GF-D8 (cell line): ENCODE data around the gene GSE1.

Source experiments
- DNase-seq: peaks from one replicate; lab custom pipeline; 2025; lab: John Stamatoyannopoulos, UW

Gene GSE1

DNA sequence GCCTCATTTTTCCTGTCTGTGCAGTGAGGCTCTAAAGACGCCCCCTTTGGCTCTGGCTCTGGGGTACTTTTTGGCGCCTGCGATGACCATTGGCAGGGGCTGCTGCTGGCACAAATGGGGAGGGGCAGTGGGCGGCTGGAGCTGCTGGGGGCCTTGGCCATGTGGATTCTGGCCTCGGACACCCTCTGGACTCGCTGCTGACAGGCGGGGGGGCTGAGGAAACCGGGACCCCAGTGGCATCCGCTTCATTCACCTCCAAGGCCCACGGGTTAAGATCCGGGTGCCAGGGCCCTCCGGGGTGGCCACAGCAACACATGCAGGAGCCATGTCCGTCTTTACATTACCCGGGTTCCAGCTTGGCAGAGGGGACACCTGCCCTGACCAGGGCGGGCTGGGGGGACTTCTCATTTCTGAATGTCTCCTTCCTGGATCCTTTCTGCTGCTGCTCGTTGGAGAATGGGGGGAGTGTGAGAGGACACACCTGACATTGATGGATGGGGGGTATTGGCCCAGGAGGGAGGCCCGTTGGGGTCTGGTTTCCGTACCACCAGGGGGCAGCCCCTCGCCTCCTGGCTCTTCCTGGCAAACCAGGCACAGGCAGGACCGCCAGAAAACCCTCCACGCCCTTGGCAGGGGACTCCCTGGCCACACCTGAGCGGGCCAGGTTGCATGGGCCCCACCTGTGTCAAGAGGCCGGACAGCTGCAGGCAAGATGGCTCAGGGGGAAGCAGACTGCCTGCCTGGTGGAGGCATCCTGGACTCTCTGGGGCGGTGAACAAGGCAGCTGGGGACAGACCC is 21.8 kb downstream of the GSE1 start:
- no peak for DNase-seq

DNA sequence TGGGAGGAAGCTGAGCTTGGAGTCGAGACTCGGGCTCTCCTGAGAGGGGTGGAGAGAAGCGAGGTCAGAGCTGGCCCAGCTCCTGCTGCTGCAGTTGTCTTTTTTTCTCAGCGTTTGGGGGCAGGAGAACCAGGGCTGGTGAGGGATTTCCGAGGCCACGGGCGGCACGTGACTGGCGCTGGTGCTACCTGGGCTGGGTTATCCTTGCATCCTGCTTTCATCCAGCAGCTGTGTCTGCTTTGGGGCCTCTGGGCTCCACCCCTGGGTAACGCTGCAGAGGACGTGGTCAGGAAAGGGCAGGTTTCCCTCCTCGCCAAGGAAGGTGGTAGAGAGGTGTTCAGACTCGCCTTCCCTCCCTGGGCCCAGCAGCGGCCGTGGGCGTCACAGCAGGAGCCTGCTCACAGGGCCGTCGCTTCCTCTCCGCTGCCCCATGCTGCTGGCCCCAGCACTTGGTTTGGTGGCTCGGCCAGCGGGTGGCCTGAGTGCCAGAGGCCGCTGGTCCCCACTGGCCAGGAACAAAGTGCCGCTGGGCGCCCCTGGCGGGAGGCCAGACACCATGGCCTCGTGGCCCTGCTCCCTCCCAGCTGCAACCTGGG is 22.5 kb downstream of the GSE1 start:
- DNase-seq = no peak

DNA sequence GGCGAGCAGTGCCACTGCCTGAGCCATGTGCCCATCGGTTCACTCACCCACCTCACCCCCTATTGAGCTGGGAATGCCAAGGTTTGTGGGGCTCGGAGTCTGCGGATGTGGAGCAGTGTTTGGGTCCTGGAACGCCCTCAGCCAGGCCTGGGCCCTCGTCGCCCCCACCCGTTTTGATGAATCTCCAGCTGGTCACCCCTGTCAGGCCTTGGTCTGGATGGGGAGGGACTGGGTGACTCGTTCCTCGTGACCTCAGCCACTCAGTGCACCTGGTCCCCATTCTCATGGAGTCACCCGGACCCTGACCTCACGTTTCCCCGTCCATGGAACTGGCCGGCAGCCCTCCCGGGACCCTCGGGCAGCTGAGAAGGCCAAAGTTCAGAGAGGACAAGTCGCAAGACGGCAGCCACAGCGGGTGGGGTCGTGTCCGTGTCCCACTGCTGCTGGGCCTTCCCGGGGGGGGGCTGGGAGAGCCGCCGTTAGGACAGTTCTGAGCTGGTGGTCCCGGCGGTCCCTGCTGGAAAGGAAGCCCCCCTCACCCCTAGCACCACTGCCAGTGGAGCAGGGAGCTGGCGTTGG is 23.2 kb downstream of the GSE1 start:
- no peak for DNase-seq

DNA sequence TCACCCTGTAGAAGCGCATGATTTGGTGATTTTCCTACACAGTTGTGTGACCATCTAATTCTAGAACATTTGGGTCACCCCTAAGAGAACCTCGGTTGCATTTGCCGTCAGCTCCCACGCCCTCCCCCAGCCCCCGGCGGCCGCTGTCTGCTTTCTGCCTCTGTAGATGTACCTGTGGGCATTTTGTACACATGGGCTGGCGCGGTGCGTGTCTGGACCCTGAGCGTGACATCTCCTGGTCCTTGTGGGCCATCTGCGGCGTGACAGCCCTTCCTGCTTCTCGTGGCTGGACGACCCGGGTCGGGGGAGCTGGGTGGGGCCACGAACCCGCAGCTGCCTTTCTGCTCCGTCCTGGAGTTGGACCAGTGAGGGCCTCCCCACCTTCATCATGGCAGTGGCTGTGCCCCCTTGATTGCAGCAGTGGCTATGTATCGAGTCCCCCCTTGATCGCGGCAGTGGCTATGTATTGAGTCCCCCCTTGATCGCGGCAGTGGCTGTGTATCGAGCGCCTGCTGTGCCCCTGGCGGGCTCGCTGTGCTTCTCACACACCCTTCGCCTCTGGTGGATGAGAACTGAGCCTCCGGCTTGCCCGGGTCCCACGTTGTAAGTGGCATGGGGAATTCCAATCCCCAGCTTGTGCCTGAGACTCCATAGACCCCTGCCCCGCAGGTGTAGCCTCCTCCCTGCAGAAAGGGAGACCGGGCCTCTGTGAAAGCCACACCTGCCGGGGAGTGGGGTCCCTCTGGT is 24.1 kb downstream of the GSE1 start:
- no peak for DNase-seq

DNA sequence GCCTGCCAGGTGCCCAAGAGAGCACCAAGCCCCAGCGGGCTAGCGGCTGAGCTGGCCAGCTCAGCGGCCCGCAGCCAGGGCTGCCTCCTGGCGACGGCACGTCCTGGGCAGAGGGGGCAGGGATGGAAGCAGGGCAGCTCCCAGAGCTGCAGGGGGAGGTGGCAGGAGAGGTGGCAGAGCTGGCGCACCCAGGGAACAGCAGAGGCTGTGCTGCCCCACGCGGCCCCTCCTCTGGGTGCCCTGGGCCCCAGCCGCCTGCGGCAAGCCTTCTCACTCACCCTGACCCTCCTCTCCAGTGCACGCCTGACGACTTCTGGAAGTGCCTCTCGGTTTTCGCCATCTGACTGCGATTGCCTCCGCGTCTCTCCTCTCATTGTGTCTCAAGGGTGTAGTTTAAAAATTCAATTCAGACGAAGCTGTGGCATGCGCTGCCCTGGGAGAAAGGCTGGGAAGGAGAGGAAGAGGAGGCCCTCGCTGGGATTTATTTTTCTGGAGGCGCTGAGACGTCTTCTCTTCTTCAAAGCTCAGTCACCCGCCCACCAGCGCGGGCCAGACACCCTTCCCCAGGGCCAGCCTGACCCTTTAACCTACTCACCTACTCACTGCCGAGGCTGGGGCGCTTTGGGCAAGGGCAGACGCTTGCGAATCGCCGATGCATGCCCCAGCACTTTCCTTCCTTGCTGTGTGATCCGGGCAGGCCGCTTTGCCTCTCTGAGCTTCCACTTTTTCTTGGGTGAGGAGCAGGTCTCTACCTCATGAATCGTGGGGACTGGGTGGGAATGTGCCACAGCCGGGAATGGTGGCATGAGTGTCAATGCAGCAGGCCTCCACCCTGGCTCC is 24.9 kb downstream of the GSE1 start:
- DNase-seq = no peak

DNA sequence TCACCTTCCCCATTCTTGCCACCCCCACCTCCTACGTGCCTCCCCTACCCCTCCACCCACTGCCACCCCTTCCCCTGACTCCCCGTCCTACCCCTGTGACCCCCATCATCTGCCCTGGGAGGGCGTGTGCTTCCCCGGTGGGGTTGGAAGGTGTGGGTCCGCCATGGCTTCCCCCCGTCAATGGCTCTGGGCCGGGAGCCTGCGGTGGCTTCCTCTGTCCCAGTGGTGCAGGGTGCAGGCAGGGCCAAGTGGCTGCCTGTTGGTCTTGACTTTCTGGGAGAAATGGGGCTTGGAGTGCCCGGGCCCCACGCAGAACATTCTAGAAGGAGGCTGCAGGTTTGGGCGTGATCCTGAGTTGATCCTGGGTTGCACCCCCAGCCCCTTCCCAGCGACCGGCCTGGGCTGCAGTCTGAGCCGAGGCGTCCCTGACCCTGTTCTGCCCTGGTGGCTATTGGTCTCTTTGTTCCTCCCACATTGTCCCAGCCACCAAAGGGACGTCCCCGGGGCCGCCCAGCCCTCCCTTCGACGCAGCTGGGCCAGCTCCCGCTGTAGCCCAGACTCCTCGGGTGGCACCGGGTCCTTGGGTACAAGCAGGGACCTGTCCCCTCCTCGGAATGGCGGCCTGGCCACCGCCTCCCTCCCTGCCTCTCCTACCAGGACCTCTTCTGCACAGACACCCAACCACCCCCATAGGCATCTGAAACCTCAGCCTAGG is 25.7 kb downstream of the GSE1 start:
- DNase-seq = no peak

DNA sequence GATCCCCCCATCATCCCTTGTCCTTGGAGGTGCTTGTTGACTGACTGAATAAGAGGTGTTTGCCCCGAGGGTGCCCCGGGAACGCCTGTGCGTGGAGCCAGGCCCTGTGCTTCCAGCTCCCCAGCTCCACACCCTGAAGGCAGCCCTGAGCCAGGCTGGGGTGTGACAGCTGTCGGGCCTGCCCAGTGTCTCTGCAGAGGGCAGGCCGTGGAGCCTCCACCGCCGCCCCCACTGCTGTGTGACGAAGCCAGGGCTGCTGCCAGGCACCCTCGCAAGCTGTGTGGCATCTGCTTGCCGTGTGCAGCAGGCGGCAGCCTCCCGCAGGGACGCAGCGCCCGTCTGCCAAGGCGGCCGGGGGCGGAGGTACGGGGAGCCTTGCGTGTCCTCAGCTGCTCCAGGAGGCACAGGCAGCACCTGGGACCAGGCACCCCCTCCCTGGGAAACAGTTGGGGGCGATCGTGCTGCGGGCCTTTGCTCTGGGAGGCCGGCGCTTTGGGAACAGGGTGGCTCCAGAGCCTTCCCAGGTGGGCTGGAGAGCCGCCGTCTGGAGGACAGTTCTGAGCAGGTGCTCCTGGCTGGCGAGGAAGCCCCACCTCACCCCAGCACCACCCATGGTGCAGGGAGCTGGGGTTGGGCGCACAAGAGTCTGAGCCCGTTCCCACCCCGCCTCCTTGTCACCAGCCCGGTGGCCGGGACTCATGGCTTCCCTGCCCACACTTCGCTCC is 26.6 kb downstream of the GSE1 start:
- DNase-seq = no peak

DNA sequence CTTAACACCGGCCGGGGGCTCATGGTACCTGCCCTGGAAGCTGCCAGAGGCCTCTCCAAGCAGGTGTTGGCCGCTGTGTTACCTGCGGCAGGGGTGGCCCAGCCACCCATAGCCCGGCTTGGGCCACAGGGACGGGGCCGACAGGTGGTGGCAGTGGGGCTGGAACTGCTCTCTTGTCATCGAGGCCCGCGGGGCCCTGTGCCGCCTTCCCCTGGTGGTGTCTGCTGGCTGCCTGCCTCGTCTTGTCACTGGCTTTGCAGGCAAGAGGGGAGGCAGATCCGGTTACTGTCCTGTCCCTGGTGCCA is 27.1 kb downstream of the GSE1 start:
- DNase-seq = no peak

DNA sequence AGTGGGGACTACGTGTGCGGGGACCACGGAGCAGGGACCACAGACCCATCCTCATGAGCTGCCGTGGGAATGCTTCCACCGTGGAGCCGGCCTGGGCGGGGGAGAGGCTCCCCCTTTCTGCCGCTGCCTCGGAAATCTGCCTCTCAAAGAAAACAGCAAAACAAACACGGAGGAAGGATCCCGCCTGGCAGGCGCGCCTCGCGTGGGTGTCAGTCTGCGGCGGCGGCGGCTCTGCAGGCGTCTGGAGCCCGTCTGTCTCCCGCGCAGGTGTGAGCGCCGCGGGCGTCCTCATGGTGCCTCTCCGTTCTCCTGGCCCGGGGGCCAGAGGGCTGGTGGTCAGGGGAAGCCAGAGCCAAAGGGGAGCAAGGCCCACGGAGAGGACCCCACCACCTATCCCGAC is 27.5 kb downstream of the GSE1 start:
- no peak for DNase-seq

DNA sequence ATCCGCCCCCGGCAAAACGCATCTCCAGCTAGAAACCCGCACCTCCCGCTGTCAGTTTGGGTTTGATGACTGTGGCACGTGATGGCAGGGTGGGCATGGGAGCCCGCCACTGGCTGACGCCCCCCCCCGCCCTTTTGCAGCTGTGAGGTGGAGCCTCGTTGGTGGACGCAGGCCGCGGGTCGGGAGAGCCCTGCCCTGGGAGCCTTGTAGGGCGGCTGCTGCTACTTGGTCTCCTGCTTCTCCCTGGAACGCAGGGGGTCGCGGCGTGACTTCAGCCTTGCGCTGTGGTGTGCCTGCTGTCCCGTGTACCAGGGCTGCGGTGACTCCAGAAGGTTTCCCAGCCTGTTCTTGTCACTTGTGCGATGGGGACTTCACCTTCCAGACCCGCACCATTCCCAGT is 28.2 kb downstream of the GSE1 start:
- no peak for DNase-seq

DNA sequence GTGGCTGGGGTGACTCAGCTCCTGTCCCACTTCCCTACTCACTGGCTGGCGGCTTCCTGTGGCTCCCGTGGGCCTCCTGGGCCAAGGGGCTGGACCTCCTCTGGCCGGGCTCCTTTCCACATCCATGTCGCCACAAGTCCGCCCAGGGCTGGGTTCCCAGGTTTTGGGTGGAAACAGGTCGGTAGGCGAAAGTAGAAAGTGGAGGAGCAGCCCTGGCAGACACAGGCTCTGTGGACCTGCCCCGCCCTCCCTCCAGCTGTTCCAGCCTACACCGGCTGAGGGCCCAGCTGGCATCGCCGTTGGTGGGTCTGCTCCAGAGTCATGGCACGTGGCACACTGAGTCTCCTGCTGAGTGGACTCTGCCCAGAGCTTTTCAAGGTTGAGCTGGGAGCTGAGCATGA is 28.7 kb downstream of the GSE1 start:
- no peak for DNase-seq

DNA sequence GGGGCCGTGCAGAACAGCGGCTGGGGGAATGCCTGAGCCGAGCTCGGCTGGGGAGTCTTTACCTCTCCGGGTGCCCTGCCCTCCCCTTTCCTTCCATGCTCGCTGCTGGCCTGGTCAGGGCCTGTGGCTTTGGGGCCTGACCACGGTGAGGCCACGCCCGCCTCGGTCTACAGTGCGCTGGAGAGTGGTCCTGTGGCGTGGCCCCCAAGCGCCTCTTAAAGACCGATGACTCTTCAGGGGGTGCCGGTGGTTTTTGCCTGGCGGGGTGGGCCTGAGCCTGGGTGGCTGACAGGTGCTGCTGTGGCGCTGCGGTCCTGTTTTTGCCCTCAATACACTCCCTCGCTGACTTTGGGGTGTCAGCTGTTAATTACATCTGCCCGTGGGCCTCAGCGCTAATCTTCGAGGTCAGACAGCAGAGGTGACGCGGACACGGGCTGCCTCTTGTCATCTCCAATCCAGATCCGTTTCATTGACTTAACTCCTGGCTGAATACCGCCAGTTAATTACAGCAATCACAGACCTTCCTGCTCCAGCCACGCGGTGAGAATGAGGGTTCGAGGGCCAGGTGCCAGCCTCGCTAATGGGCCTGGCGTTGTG is 29.7 kb downstream of the GSE1 start:
- no peak for DNase-seq

DNA sequence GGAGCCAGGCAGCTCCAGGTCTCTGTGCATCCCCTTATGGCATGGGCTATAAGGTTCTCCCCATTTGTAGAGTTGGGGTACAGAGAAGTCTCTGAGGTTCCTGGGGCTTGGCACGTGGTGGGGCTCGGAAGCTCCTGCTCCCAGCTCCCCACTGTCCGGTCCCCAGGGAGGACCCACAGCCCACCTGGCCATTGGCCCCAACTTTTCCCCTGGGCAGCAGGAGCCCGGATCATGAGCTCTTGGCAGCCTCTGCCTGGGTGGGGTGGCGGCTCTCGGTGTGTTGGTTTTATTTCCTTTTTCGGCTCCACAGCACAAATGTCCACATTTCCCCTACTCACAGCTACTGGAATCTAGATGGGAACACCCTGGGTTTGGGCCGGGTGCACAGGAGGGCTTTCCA is 30.5 kb downstream of the GSE1 start:
- DNase-seq = no peak

DNA sequence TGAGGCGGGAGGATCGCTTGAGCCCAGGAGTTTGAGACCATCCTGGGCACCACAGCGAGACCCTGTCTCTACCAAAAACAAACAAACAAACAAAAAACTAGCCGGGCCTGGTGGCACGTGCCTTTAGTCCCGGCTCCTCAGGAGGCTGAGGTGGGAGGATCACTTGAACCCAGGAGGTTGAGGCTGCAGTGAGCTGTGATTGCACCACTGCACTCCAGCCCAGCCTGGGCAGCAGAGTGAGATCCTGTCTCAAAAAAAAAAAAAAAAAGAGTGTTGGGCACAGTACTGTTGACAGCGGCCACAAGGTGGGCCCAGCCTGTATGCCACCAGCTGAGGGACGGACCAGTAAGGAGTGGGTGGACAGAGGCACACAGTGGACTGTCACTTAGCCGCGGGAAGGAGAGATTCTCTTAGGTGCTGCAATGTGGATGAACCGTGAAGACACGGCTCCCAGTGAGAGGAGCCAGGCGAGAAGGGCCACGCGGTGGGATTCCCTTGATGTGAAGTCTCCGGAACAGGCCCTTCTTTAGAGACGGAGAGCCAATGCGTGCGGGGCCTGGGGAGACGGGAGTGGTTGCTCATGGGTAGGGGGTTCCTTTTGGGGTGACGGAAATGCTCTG is 31.1 kb downstream of the GSE1 start:
- DNase-seq = no peak

DNA sequence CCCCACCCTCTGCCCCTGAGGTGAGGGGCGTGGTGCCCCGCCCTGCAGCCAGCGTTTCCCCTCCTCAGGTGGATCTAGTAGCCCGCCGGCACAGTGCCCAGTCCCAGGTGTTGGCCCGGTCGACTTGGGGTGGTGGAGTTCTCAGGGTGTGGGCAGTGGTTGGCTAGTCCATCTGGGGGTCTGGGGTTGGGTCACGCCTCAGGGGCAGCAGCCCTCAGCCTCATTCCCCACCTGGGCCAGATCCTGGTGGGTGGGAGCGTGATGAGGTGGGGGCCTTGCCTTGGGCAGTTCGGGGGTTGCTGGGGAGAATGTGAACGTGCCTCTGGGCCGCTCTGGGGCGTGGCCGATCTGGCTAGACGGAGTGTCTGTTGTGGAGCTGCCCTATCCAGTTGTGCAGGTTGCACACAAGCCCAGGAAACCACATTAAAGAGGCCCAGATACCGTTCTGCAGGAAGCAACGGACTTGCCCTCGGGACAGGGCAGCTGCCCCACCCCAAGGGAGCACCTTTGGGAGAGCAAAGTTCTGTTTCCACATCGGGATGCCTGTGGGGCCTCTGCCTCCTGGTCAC is 32.0 kb downstream of the GSE1 start:
- no peak for DNase-seq

DNA sequence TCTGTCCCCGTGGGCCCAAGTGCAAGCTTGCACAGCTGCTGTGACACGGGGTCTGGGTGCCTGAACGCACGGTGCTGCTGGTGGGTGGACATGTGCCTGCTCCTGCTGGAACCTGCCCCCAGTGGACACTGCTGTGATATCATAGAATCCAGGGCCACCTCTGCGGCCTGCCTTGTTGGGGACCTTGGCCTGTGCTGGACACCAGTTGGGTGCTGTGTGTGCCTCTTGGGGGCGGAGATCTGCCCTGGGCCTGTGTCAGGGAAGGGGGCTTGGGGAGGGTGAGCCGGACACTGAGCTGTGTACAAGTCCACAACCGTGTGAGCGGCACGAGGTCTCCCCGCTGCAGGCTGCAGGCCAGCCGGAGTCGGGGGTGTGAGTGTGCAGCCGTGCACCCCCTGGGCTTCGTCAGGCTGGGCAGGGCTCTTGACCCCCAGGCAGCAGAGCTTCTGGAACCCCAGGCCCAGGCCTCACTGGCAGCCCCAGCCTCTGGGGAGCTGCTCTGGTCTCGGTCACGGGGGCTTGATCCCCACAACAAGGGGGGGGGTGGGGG is 33.3 kb downstream of the GSE1 start:
- DNase-seq = no peak

DNA sequence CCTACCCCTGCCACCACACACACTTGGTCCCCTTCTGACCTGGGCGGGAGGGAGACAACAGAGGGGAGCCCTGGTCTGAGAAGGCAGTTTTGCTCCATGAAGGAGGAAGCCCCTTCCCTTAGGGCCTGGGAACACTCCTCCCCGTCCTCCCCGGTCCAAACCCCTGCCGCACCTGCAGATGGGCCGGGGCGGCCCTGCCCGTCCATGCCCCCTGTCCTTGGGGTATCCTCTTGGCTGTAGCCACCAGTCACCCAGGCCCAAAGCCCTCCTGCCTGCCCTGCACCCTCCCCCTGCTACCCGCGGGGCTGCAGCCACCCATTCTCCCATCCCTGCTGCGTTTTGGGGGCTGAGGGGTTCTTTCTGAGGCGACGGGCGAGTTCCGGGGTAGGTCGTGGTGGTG is 33.9 kb downstream of the GSE1 start:
- DNase-seq = no peak

DNA sequence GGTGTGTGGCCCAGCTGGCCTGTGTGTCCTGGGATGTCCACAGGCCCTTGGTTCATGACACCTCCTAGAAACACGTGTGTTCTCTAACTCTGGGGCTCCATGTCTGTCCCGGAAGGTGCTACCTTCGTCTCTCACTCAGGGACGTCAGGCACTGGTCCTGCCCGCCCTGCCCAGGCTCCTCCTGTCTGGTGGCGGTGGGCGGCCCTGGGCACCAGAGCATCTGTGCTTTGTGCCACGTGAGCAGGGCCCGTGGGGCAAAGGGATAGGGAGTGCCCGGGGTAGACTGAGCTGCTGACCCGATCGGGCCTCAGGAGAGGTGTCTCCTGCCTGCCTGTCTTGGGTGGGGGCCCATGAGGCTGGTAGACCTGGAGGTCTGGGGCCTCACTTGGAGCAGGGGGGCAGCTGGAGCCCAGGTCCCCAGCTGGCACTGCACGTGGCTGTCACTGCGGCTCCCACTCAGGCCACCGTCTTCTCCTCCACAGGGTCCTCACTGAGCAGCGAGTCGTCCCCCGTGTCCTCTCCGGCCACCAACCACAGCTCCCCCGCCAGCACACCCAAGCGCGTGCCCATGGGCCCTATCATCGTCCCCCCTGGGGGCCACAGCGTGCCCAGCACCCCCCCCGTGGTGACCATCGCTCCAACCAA is 35.1 kb downstream of the GSE1 start:
- DNase-seq = no peak

DNA sequence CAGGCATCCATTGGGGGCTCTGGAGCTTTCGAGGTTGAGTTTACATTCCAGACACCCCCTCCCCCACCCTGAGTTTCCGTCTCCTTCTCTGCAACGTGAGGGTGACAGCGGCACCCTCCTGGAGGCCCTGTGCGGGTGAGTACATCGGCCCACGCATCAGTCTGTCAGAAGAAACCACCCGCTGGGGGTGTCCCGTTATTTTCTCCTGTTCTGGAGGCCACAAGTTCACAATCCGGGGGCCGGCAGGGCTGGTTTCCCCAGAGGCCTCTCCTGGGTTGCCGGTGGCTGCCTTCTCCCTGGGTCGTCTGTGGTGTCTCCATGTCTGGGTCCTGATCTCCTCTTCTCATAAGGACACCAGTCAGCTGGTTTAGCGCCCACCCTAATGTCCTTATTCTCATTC is 35.7 kb downstream of the GSE1 start:
- DNase-seq = no peak
